SK-N-SH (cell line): ENCODE data around the gene FEV. TPM values are rescaled to one million over a fixed set of nuclear protein-coding genes. Genes with fewer than 3 reads are reported as not detected.

ENCODE experiments used
- CTCF ChIA-PET: fragments of 300-600, 350-600 bp; formaldehyde crosslinking; extraction: SDS; loops from one replicate; lab custom pipeline; 2021; lab: Yijun Ruan, JAX
- POLR2A ChIA-PET: fragments of 350-600 bp; sonication (Branson Sonifier 250); formaldehyde crosslinking; extraction: SDS; loops from one replicate; lab custom pipeline; 2020; ENCODE audit warnings: antibody characterized with exemption, inconsistent platforms; lab: Yijun Ruan, JAX
- DNase-seq: peaks from one replicate; pipeline ENCODE4 v3.0.0; 2012
- H2AFZ ChIP-seq: fragments of 200-600 bp; sonication (generic); 2 replicates; pipeline ENCODE4 v1.8.1; 2016; ENCODE audit warnings: antibody characterized with exemption, mild to moderate bottlenecking, low read depth
- H3F3A ChIP-seq: fragments of 200-600 bp; sonication (generic); replicated peaks from 2 replicates; pipeline ENCODE3; 2016; ENCODE audit warnings: antibody characterized with exemption, mild to moderate bottlenecking; ENCODE audit not compliant: insufficient read depth
- H3K27ac ChIP-seq, 2 experiments: fragments of 200-500 bp in 1 of 2; fragments of 200-600 bp in 1 of 2; sonication (Bioruptor generic) in 1 of 2; sonication (generic), shearing (Covaris generic) in 1 of 2; 2 replicates each; pipeline versions ENCODE4 v1.5.1 to v1.6.1; 2014 to 2016; ENCODE audit warnings: low read depth in 2 of 2, inconsistent platforms in 1 of 2, low read length in 1 of 2, mild to moderate bottlenecking in 1 of 2, mixed read lengths in 1 of 2
- H3K27me3 ChIP-seq: fragments of 200-600 bp; sonication (generic), shearing (Covaris generic); 2 replicates; pipeline ENCODE4 v1.6.1; 2016; ENCODE audit warnings: mixed run types; ENCODE audit not compliant: insufficient read depth
- H3K36me3 ChIP-seq, 2 experiments: fragments of 200-500 bp in 1 of 2; fragments of 200-600 bp in 1 of 2; sonication (Bioruptor generic) in 1 of 2; sonication (generic) in 1 of 2; replicated peaks in 1 of 2; 2 replicates each; pipeline versions ENCODE3 to v1.5.1; 2014 to 2016; ENCODE audit warnings: low read length in 1 of 2, mild to moderate bottlenecking in 1 of 2; ENCODE audit not compliant: insufficient read depth in 2 of 2, control insufficient read depth in 1 of 2
- H3K4me1 ChIP-seq, 2 experiments: fragments of 200-500 bp in 1 of 2; fragments of 200-600 bp in 1 of 2; sonication (Bioruptor generic) in 1 of 2; sonication (generic), shearing (Covaris generic) in 1 of 2; 2 replicates each; pipeline versions ENCODE4 v1.5.1 to v1.6.1; 2014 to 2016; ENCODE audit warnings: low read depth in 1 of 2, low read length in 1 of 2, mixed run types in 1 of 2; ENCODE audit not compliant: insufficient read depth in 2 of 2, control insufficient read depth in 1 of 2
- H3K4me2 ChIP-seq: fragments of 200-600 bp; sonication (generic), shearing (Covaris generic); 2 replicates; pipeline ENCODE4 v1.6.1; 2017; ENCODE audit warnings: mixed run types
- H3K4me3 ChIP-seq, 2 experiments: fragments of 200-500 bp in 1 of 2; fragments of 200-600 bp in 1 of 2; sonication (Bioruptor generic) in 1 of 2; sonication (generic), shearing (Covaris generic) in 1 of 2; 2 replicates each; pipeline versions ENCODE4 v1.5.1 to v1.8.1; 2014 to 2016; ENCODE audit warnings: low read depth in 2 of 2, inconsistent platforms in 1 of 2, low read length in 1 of 2, mild to moderate bottlenecking in 1 of 2, mixed read lengths in 1 of 2, moderate library complexity in 1 of 2
- H3K79me2 ChIP-seq: fragments of 200-600 bp; sonication (generic); 2 replicates; pipeline ENCODE4 v1.8.1; 2017; ENCODE audit warnings: mild to moderate bottlenecking; ENCODE audit not compliant: insufficient read depth
- H3K9ac ChIP-seq: fragments of 200-600 bp; sonication (generic); 2 replicates; pipeline ENCODE4 v1.6.1; 2017; ENCODE audit warnings: mixed run types
- H3K9me2 ChIP-seq: fragments of 200-600 bp; sonication (generic); 2 replicates; pipeline ENCODE4 v1.6.1; 2017; ENCODE audit warnings: mixed run types
- H3K9me3 ChIP-seq: fragments of 200-600 bp; sonication (generic); 2 replicates; pipeline ENCODE4 v1.6.1; 2017; ENCODE audit warnings: mixed run types, mild to moderate bottlenecking, moderate library complexity
- H4K20me1 ChIP-seq: fragments of 200-600 bp; sonication (generic); 2 replicates; pipeline ENCODE4 v1.6.1; 2017; ENCODE audit warnings: mild to moderate bottlenecking, mixed run types; ENCODE audit not compliant: insufficient read depth
- CHD2 ChIP-seq: fragments of 150-350 bp; IDR thresholded peaks from 2 replicates; pipeline ENCODE4 v1.6.1; 2018; ENCODE audit warnings: low read length; ENCODE audit not compliant: partially characterized antibody
- EP300 ChIP-seq, 2 experiments: IDR thresholded peaks; 2 replicates each; pipeline versions ENCODE4 v1.4.0 to v1.6.1; 2012; ENCODE audit warnings: borderline replicate concordance in 1 of 2, low read depth in 1 of 2, low read length in 1 of 2
- EZH2phosphoT487 ChIP-seq: fragments of 200-600 bp; sonication (generic); IDR thresholded peaks from 2 replicates; pipeline ENCODE4 v1.6.1; 2017; ENCODE audit warnings: low read depth, mixed run types, mild to moderate bottlenecking, antibody characterized with exemption, moderate library complexity, borderline replicate concordance
- FOXJ3 ChIP-seq: sonication (generic); formaldehyde crosslinking; IDR thresholded peaks from 2 replicates; pipeline ENCODE4 v1.5.1; 2020; ENCODE audit warnings: mild to moderate bottlenecking, missing genetic modification reagents
- FOXM1 ChIP-seq: IDR thresholded peaks from 2 replicates; pipeline ENCODE4 v1.4.0; 2012; ENCODE audit warnings: low read depth, mild to moderate bottlenecking
- GATA2 ChIP-seq: sonication (generic); formaldehyde crosslinking; IDR thresholded peaks from 2 replicates; pipeline ENCODE4 v1.5.0; 2020; ENCODE audit warnings: mild to moderate bottlenecking, missing genetic modification reagents
- JUND ChIP-seq: IDR thresholded peaks from 2 replicates; pipeline ENCODE4 v1.4.0; 2012
- MEF2A ChIP-seq: IDR thresholded peaks from 2 replicates; pipeline ENCODE4 v1.4.0; 2012; ENCODE audit warnings: low read depth, borderline replicate concordance
- MXI1 ChIP-seq: IDR thresholded peaks from 2 replicates; pipeline ENCODE4 v1.6.1; 2012; ENCODE audit warnings: mild to moderate bottlenecking, low read depth, low read length, improper control_type of control experiment
- NRF1 ChIP-seq: IDR thresholded peaks from 2 replicates; pipeline ENCODE4 v1.6.1; 2012; ENCODE audit warnings: low read depth, mild to moderate bottlenecking, low read length
- POLR2AphosphoS5 ChIP-seq: IDR thresholded peaks from 2 replicates; pipeline ENCODE4 v1.6.1; 2012; ENCODE audit warnings: low read depth, low read length
- RFX5 ChIP-seq: IDR thresholded peaks from 2 replicates; pipeline ENCODE4 v1.6.1; 2012; ENCODE audit warnings: mild to moderate bottlenecking, improper control_type of control experiment, low read length
- RXRA ChIP-seq: IDR thresholded peaks from 2 replicates; pipeline ENCODE4 v1.4.0; 2012; ENCODE audit warnings: low read depth, mild to moderate bottlenecking, borderline replicate concordance
- SMC3 ChIP-seq: IDR thresholded peaks from 2 replicates; pipeline ENCODE4 v1.6.1; 2012; ENCODE audit warnings: low read depth, low read length, improper control_type of control experiment
- TEAD4 ChIP-seq: IDR thresholded peaks from 2 replicates; pipeline ENCODE4 v1.4.0; 2012; ENCODE audit warnings: mild to moderate bottlenecking, borderline replicate concordance; ENCODE audit not compliant: insufficient read depth
- YY1 ChIP-seq: IDR thresholded peaks from 2 replicates; pipeline ENCODE4 v1.4.0; 2012; ENCODE audit warnings: low read depth, mild to moderate bottlenecking
- WGBS: methylation state at CpG from one replicate; pipeline ENCODE4 v1.1.6; 2017; ENCODE audit warnings: low lambda C conversion rate; 5-methylcytosine and 5-hydroxymethylcytosine counted together
- polyA plus RNA-seq, 3 experiments: library from polyadenylated mRNA; depleted of rRNA; stranded (reverse); fragments of >200 nt; gene quantifications; 2 replicates each; pipeline ENCODE4 v1.2.3, GENCODE V29; 2012
- TF ChIP-seq, protein P1 (sequence below): IDR thresholded peaks from 2 replicates; pipeline ENCODE4 v1.4.0; 2012; ENCODE audit warnings: low read depth, borderline replicate concordance
- TF ChIP-seq, protein P2 (sequence below): IDR thresholded peaks from 2 replicates; pipeline ENCODE4 v1.4.0; 2012; ENCODE audit warnings: low read depth, borderline replicate concordance
- TF ChIP-seq, protein P3 (sequence below): IDR thresholded peaks from 2 replicates; pipeline ENCODE4 v1.4.0; 2012; ENCODE audit warnings: low read depth
- TF ChIP-seq, protein P4 (sequence below): fragments of 150-350 bp; IDR thresholded peaks from 2 replicates; pipeline ENCODE4 v1.6.1; 2017; ENCODE audit warnings: antibody characterized with exemption, low read length, low read depth, borderline replicate concordance

The FEV gene
- polyA plus RNA-seq, 1 of the 3 experiments (the other 2 are of a cell fraction): 0.53 TPM

DNA sequence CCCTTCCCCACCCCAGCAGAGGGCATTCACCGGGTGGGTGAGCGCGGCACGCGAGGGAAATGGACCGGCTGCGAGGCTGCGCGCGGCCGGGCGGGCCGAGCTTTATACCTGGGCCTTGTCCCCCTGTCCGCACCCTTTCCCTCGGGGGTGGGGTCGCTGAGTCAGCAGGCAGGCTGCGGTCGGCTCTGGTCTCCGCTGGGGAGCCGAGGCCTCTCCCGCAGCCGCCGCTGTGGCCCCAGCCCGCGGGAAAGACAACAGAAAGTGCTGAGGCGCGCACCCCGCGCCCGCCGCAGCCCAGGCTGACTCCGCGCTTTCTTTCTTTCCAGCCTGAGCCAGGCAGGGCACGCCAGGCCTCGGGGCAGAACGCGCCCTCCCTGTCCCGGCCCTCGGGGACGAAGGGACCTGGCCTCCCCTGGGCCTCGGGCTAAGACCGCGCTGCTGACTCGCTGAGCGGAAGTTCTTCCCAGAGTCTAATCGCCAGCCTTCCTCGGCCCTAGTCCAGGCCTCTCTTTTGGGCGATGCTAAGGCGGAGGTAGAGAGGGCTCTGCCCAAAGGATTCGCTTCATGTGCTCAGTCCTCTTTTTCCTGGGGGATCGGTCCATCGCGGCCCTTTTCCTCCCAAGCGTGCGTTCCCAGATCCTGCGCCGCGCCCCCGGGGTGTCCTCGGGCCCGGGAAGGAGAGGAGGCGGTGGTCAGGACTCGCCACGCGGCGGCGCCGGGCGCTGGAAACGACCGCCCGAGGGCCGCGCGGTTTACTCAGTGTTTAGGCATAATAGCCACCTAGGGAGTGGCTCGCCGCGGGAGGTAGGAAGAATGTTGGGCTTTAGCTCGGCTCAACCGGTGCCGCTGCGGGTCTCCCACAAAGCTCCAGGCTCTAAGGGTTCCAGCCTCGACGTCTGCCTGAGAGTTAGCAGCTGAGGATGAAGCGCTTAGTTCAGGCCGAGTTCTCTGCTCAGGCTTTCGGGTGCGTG lies 8.6 kb upstream of the FEV start, which contains the start of gene CRYBA2:
Gene CRYBA2, minus strand, starts transcription at position 78 of the 971 bp plus-strand sequence. CDS start 246 bp downstream, outside the sequence.
- DNase-seq: peak; percentile 16
- H3F3A ChIP-seq: no peaks in the 10 kb centered on the region
- WGBS: 84% methylated on average over 53 of the region's 88 CpGs
- ChIA-PET POLR2A (interaction anchor here (1.1 to 6.8 kb wide), 3 partner anchors 9 to 11 kb away, joined by 3 to 89 read pairs (median 7); partner anchors contain the start of gene FEV), CTCF (interaction anchor here (0.7 to 12.8 kb wide), 12 partner anchors 10 to 167 kb away, joined by 3 to 258 read pairs (median 24); partner anchors contain the start of genes FEV and NHEJ1)
- no peak within 1 kb of the TSS for H3K9ac ChIP-seq
- H3K4me2 ChIP-seq: no peak within 1 kb of the TSS
- no peak within 1 kb of the TSS for H3K4me3 ChIP-seq
- H3K9me3 ChIP-seq: no peaks in the 10 kb centered on the region
- no peaks in the 10 kb centered on the region for H4K20me1 ChIP-seq
- H3K9me2 ChIP-seq: no peaks in the 10 kb centered on the region
- no peaks in the 10 kb centered on the region for H3K36me3 ChIP-seq
- 0 out of 4 replicates have a peak within 1 kb of the TSS, but pooled peaks of 1 of the 2 experiments have one; percentile 60 for H3K27ac ChIP-seq
- TF ChIP-seq RXRA (no peak), RFX5 (no peak), POLR2AphosphoS5 (no peak), TEAD4 (no peak), SMC3 (no peak), EZH2phosphoT487 (no peak), FOXM1 (no peak), YY1 (no peak), MXI1 (no peak), EP300 (IDR thresholded peaks at IDR 0.05; ENCODE audit: borderline replicate concordance in 1 of 2, low read depth in 1 of 2, low read length in 1 of 2) (no peak), MEF2A (no peak), NRF1 (no peak), JUND (no peak), CHD2 (no peak), FOXJ3 (no peak), GATA2 (CRISPR knock-in tag) (no peak)
- TF ChIP-seq, protein P1, sequence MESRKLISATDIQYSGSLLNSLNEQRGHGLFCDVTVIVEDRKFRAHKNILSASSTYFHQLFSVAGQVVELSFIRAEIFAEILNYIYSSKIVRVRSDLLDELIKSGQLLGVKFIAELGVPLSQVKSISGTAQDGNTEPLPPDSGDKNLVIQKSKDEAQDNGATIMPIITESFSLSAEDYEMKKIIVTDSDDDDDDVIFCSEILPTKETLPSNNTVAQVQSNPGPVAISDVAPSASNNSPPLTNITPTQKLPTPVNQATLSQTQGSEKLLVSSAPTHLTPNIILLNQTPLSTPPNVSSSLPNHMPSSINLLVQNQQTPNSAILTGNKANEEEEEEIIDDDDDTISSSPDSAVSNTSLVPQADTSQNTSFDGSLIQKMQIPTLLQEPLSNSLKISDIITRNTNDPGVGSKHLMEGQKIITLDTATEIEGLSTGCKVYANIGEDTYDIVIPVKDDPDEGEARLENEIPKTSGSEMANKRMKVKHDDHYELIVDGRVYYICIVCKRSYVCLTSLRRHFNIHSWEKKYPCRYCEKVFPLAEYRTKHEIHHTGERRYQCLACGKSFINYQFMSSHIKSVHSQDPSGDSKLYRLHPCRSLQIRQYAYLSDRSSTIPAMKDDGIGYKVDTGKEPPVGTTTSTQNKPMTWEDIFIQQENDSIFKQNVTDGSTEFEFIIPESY: no peak
- TF ChIP-seq, protein P2, sequence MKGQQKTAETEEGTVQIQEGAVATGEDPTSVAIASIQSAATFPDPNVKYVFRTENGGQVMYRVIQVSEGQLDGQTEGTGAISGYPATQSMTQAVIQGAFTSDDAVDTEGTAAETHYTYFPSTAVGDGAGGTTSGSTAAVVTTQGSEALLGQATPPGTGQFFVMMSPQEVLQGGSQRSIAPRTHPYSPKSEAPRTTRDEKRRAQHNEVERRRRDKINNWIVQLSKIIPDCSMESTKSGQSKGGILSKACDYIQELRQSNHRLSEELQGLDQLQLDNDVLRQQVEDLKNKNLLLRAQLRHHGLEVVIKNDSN: no peak
- TF ChIP-seq, protein P3, sequence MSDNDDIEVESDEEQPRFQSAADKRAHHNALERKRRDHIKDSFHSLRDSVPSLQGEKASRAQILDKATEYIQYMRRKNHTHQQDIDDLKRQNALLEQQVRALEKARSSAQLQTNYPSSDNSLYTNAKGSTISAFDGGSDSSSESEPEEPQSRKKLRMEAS: no peak
- TF ChIP-seq, protein P4, sequence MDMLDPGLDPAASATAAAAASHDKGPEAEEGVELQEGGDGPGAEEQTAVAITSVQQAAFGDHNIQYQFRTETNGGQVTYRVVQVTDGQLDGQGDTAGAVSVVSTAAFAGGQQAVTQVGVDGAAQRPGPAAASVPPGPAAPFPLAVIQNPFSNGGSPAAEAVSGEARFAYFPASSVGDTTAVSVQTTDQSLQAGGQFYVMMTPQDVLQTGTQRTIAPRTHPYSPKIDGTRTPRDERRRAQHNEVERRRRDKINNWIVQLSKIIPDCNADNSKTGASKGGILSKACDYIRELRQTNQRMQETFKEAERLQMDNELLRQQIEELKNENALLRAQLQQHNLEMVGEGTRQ: no peak
- TF ChIP-seq, all 33 proteins: peak for 0
- no peaks in the 10 kb centered on the region for H3K27me3 ChIP-seq
- H3K4me1 ChIP-seq: peaks cover 0 to 37% of the 10 kb centered on the region in 2 experiments; a peak in 2 of 4 replicates
- H2AFZ ChIP-seq: no peak within 1 kb of the TSS
- no peaks in the 10 kb centered on the region for H3K79me2 ChIP-seq
